Activated naive CD4-positive, alpha-beta T cell treated with anti-CD3 and anti-CD28 coated beads, Interleukin-2, amount 10 ng/mL, durations not matched to agents 5 hours and 36 hours (primary cell): ENCODE measurements around the gene LUZP2. TPM values are rescaled to one million over a fixed set of nuclear protein-coding genes. Genes with fewer than 3 reads are reported as not detected.

Experiments
- total RNA-seq, 2 experiments: library from RNA; stranded (reverse); gene quantifications; one replicate each; pipeline ENCODE4 v1.2.3, GENCODE V29; 2021

Gene LUZP2
- not detected for total RNA-seq

GRCh38 chr11:24496736-24497725 lies at the start of gene LUZP2:
LUZP2 (plus strand) TSS chr11:24497053.

